NT2/D1 (cell line): Measurements from ENCODE around the gene RIOK1.
"Not testable (repeated sequence)": the region's sequence is repeated elsewhere in the genome, so short reads cannot be mapped to it uniquely, and the experiment has no call there.

Experiments used
- SUZ12 ChIP-seq: IDR thresholded peaks from 2 replicates; pipeline ENCODE4 v1.6.1; 2011; ENCODE audit not compliant: insufficient read length, insufficient read depth; ENCODE audit errors: extremely low read depth
- YY1 ChIP-seq: IDR thresholded peaks from 2 replicates; pipeline ENCODE4 v1.6.1; 2011; ENCODE audit not compliant: insufficient read length, insufficient read depth
- ZNF274 ChIP-seq: IDR thresholded peaks from 2 replicates; pipeline ENCODE4 v1.6.1; 2011; ENCODE audit warnings: mild to moderate bottlenecking, low read depth, low read length

- not testable (repeated sequence) for TF ChIP-seq YY1, SUZ12, ZNF274
Observed at GRCh38 chr6:7344773-7345450, 44.7 kb upstream of the RIOK1 start.
